NCI-H2196 treated with DMSO at 0.1 percent for 48 hours (cell line): ENCODE results near the gene MSI2.

Experiments used
- DNase-seq: peaks from one replicate; lab custom pipeline; 2025; ENCODE audit not compliant: unreplicated experiment; lab: John Stamatoyannopoulos, UW

MSI2 gene

GRCh38 chr17:57516290-57517230, 260.2 kb downstream of the MSI2 start:
- DNase-seq, result no peak

DNA sequence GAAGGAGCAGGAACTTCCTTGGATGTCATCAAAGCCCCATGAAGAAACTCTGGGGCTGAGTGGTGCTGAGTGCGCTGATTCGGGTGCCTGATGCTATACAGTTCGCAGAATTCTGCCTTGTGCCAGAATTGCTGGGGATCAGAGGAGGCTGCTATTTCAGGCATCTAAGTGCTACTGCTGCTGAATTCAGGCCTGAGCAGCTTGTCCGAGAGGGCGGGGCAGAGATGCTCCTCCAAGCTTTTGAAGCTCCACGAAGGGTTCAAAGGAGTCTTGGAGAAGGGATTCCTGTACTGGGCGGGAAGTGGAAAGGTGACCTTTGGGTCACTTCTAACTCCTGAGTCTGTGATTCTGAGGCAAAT, 260.9 kb downstream of the MSI2 start:
- no peak for DNase-seq

DNA sequence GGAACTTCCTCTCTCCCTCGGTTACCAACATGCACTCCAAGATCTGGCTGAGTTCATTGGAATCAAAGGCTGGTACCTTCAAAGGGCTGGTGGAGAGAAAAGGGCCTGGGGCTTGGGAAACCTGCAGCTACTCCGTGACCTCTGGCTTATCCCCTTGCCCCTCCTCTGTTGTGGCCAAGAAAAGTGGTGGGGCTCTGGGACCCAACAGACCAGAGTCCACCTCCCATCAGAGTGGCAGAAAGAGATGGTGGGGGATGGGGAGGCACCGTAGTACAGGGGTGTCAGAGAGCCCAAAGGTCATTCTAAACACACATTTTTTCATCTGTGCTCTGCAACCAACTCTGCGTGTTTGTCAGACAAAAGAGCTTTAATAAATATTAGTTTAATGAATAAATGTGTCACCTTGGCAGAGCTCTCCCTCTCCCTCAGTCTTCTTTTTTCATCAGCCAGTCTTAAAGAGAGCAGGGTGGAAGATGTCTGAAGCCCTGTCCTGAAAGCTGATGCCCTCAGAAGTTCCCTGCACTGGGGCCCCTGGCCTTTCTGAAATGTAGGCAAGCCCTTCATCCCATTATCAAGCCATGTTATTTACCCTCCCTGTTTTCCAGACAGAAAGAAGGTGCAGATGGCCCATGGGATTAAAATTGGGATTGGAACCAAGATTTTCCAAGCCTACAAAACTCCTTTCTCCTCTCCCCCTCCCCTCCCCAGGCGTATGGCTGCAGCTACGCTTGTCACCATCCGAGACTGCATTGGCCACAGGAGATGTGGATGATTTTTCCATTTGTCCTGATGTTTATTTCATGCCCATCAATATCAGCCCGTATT, 261.5 kb downstream of the MSI2 start:
- no peak for DNase-seq

DNA sequence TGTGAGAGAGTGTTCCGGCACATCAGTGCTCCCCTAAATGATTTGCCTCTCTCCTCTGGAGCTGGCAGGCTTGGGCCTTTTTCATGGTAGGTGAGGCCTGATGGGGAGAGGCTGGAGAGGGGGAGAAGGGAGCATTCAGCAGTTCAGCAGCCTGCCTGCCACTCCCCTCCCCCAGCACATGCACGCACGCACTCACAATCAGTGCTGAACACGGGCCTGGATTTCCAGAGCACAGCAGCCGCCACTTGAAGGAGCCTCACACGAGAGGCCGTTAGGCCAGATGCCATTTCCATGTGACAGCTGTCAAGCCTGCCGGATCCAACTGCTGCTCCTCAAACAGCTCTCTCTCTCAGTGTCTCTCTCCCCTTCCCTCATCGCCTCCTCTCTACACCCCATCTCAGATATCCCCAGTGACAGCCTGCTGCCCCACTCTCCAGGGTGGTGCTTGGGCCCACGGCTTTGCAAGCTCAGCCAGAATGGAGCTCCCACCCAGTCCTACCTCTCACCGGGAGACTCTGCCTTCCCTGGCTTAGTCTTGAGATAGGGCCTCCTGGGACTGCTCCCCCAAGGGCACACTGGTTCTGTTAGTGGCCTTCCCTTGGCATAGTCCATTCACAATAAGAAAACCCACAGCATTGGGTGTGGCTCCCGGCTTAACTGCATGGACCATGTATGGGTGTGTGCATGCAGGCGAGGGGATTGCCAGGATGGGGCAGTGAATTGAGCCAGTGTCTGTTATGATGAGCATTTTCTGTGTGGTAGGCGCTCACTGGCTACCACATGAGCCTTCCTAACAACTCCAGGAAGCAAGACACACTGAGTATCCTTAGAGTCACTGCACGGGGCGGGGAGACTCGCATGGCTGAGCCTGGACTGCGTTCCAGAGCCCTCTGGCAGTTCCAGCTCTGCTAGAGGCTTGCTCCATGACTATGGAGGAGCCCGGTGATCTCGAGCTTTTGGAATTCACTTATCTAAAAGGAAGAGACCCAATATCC, 262.6 kb downstream of the MSI2 start:
- peak; percentile 37 for DNase-seq

- DNase-seq, result no peak
Measured at GRCh38 chr17:57519800-57520199, 263.5 kb downstream of the MSI2 start.

GRCh38 chr17:57521606-57522005, 265.3 kb downstream of the MSI2 start:
- no peak for DNase-seq

- DNase-seq, result no peak
Measured at GRCh38 chr17:57522042-57523005, 266.0 kb downstream of the MSI2 start.

DNA sequence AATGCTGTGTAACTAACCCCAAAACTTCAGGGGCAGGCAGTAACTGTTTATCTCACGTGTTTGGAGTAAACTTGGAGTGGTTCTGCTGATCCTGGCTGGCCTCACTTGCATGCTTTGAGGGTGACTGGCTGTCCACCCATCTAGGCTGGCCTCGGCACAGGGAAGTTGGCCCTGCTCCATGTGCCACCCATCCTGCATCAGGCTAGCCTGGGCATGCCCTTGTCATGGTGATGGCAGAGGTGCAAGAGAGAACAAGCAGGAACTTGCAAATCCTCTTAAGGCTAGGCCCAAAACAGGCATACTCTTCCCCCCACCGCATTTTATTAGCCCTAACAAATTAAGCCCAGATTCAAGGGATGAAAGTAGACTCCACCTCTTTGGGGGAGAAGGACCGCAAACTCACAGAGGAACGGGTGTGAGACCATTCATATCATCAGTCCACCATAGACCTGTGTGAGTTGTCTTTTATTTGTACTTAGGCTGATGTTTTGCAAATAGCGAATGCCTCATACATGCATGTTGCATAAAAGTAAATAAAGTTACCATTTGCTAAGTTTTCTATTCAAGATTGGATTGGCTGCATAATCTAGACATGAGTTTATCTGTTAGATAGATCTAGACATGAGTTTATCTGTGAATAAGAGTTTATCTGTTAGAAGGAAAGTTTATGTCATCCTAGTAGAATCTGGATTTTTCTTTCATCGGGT, 267.8 kb downstream of the MSI2 start:
- DNase-seq, result peak; percentile 80

DNA sequence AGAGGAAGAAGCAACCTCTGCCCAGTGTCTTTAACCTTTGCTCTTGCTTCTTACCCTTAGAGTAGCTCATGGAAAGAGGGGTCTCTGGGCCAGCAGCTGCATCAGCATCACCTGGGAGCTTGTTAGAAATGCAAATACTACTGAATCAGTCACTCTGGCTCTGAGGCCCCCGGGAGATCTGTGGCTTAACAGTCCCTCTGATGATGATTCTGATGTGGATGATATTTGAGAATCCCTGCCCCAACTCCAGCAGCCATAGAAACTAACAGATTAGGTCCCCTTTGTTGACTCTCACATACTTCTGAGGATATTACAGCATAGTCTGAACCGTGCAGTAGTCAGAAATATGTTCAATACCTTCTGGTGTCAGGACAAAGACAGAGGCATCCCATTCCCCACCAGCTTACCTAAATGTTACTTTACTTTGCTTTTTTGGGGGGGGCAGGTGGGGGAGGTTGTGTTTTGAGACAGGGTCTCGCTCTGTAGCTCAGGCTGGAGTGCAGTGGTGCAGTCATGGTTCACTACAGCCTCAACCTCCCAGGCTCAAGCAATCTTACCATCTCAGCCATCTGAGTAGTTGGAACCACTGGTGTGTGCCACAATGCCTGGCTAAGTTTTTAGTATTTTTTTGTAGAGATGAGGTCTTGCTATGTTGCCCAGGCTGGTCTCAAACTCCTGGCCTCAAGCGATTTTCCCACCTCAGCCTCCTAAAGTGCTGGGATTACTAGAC, 268.7 kb downstream of the MSI2 start:
- DNase-seq, result no peak

- no peak for DNase-seq
Measured at GRCh38 chr17:57527221-57528057, 271.1 kb downstream of the MSI2 start.

DNA sequence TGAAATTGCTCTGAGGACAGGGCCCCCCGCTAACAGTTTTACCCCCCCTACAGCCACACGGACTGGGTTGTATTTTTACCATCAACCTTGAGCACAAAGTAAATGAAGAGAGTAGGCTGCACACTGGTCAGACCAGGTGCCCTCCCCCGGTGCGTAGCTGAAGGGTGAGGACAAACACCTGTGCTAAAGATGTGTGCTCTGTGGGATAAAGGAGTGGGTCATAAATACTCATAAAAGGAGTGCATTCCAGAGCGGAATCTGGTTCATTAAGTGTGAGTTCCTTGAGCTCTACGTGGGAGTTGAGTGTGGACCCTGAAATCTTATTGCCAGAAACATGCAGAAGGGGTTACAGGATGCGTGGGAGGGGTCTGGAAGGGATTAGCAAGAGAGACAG, 271.7 kb downstream of the MSI2 start:
- DNase-seq, result no peak

DNA sequence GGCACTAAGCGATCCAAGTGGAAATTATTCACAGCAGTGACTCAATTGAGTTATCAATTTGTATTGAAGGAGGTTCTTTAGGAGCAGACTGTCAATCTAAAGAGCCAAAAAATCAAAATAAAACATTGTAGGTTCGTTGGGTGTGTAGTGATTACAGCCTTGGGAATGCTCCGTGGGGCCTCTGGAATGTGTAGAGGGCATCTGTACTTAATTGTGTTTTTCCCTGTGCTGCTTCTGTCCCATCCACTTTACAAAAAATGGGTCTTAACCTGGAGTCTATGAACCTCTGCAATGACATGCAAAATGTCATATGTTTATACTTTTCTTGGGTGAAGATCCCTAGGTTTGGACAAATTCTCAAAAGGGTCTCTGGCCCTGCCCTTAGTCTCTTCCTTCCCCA, 273.7 kb downstream of the MSI2 start:
- DNase-seq, result no peak

GRCh38 chr17:57530508-57530907, 274.2 kb downstream of the MSI2 start:
- DNase-seq, result no peak

DNA sequence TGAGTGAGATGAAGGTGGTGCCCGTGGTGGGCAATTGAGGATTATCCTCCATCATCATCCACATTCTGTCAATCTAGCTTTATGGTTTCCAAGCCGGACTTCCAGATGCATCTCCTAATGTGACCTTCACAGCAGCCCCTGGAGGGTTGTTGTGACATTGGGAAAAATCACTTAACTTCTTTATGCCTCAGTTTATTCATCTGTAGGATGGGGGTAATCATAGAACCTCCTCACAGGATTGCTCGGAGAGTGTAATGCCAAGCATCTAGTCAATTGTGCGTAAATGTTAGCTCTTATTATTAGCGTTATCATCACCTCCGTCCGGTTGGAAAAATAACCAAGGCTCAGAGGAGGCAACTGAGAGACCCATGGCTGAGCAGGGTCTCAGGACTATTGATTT, 274.8 kb downstream of the MSI2 start:
- no peak for DNase-seq

DNA sequence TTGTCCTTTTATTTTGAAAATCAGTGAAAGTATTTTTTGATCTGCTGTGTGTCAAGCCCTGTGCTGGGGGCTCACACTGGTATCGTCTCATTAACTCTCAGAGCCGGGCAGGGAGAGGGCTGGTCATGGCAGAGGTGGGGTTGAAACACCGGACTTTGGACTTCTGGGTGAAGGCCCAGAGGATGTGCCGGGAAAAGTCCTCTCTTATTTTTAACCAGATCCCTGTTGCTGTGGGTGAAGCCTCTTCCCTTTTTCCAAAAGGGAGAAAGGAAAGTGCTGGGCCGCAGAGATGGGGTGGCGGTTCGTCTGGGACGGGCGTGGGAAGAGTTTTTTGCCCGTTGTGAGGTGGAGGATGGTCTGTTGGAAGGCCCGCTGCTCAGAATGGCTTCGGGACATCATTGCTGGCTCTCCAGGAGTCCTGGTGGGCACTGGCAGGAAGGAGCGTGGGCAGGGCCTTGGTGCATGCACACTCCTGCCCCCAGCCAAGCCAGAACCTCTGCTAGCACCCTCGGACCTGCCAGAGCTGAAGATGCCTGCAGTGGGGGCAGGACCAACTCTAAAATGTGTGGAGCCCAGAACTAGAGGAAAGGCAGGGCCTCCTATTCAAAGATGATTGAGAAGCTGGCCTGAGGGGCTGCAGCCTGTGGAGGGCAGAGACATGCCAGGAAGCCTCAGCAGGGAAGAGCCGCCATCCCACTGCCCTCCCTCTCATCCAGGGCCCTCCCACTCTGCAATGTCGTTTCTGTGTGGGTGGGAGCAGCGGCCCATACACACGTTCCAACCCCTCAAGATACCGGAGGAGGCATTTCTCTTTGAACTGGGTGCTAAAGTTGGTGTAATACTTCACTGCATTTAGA, 275.6 kb downstream of the MSI2 start:
- DNase-seq, result no peak

- no peak for DNase-seq
Measured at GRCh38 chr17:57532556-57532955, 276.2 kb downstream of the MSI2 start.

GRCh38 chr17:57532966-57533365, 276.6 kb downstream of the MSI2 start:
- DNase-seq, result no peak
